SH-SY5Y (cell line): Measurements from ENCODE around the gene TAAR8.

Experiments used
- GATA2 ChIP-seq: IDR thresholded peaks from 2 replicates; pipeline ENCODE4 v1.6.1; 2011; ENCODE audit warnings: mild to moderate bottlenecking, low read depth, low read length
- GATA3 ChIP-seq: IDR thresholded peaks from 2 replicates; pipeline ENCODE4 v1.6.1; 2011; ENCODE audit warnings: low read depth, mild to moderate bottlenecking, low read length, moderate library complexity

- TF ChIP-seq GATA3: no peak
- no peak for TF ChIP-seq GATA2
Measured at GRCh38 chr6:132587424-132587823, 35.0 kb downstream of the TAAR8 start.
